Ishikawa (cell line): Measurements from ENCODE around the gene ULK4.

Source experiments
- CEBPB ChIP-seq: IDR thresholded peaks from 2 replicates; pipeline ENCODE4 v1.6.1; 2012
- CREB1 ChIP-seq: IDR thresholded peaks from 2 replicates; pipeline ENCODE4 v1.6.1; 2012; ENCODE audit warnings: low read depth
- EGR1 ChIP-seq: IDR thresholded peaks from 2 replicates; pipeline ENCODE4 v1.6.1; 2012
- EP300 ChIP-seq: IDR thresholded peaks from 2 replicates; pipeline ENCODE4 v1.6.1; 2012; ENCODE audit warnings: borderline replicate concordance
- FOXM1 ChIP-seq: IDR thresholded peaks from 2 replicates; pipeline ENCODE4 v1.6.1; 2012; ENCODE audit warnings: low read depth, borderline replicate concordance
- NFIC ChIP-seq: IDR thresholded peaks from 2 replicates; pipeline ENCODE4 v1.6.1; 2012
- RAD21 ChIP-seq: IDR thresholded peaks from 2 replicates; pipeline ENCODE4 v1.6.1; 2012; ENCODE audit warnings: low read depth
- TAF1 ChIP-seq: IDR thresholded peaks from 2 replicates; pipeline ENCODE4 v1.6.1; 2012; ENCODE audit warnings: low read depth, mild to moderate bottlenecking
- TCF12 ChIP-seq: IDR thresholded peaks from 2 replicates; pipeline ENCODE4 v1.6.1; 2012; ENCODE audit warnings: low read depth
- TEAD4 ChIP-seq: IDR thresholded peaks from 2 replicates; pipeline ENCODE4 v1.6.1; 2012
- YY1 ChIP-seq: IDR thresholded peaks from 2 replicates; pipeline ENCODE4 v1.6.1; 2012; ENCODE audit warnings: low read depth
- ZBTB7A ChIP-seq: IDR thresholded peaks from 2 replicates; pipeline ENCODE4 v1.6.1; 2012; ENCODE audit warnings: low read depth
- TF ChIP-seq, protein P1 (sequence below): IDR thresholded peaks from 2 replicates; pipeline ENCODE4 v1.6.1; 2012
- TF ChIP-seq, protein P2 (sequence below): IDR thresholded peaks from 2 replicates; pipeline ENCODE4 v1.6.1; 2012; ENCODE audit warnings: low read depth, mild to moderate bottlenecking
- TF ChIP-seq, protein P3 (sequence below): IDR thresholded peaks from 2 replicates; pipeline ENCODE4 v1.6.1; 2012

Gene ULK4

DNA sequence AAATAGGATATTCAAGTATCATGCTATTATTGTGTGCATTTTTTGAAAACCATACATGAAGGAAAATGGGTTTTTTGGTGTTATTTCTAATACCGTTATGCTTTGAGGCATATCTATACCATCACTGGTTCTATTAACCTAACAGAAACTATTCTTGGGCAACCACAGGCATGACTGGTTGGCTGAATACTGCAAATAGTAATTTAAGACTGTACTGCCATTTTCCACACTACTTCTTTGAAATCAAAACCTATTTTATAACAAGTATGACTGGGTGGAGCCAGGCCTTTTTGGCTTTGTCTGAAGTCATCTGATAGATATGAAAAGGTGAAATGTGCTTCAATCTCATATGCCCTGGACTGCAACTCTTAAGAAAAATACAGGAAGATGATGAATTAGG, 115.1 kb downstream of the ULK4 start:
- TF ChIP-seq ZBTB7A: no peak
- TF ChIP-seq TCF12: no peak
- TF ChIP-seq, protein P1, sequence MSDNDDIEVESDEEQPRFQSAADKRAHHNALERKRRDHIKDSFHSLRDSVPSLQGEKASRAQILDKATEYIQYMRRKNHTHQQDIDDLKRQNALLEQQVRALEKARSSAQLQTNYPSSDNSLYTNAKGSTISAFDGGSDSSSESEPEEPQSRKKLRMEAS: no peak
- no peak for TF ChIP-seq TAF1
- TF ChIP-seq TEAD4: no peak
- no peak for TF ChIP-seq EP300
- TF ChIP-seq CREB1: no peak
- TF ChIP-seq EGR1: no peak
- TF ChIP-seq NFIC: no peak
- no peak for TF ChIP-seq CEBPB
- TF ChIP-seq, protein P2, sequence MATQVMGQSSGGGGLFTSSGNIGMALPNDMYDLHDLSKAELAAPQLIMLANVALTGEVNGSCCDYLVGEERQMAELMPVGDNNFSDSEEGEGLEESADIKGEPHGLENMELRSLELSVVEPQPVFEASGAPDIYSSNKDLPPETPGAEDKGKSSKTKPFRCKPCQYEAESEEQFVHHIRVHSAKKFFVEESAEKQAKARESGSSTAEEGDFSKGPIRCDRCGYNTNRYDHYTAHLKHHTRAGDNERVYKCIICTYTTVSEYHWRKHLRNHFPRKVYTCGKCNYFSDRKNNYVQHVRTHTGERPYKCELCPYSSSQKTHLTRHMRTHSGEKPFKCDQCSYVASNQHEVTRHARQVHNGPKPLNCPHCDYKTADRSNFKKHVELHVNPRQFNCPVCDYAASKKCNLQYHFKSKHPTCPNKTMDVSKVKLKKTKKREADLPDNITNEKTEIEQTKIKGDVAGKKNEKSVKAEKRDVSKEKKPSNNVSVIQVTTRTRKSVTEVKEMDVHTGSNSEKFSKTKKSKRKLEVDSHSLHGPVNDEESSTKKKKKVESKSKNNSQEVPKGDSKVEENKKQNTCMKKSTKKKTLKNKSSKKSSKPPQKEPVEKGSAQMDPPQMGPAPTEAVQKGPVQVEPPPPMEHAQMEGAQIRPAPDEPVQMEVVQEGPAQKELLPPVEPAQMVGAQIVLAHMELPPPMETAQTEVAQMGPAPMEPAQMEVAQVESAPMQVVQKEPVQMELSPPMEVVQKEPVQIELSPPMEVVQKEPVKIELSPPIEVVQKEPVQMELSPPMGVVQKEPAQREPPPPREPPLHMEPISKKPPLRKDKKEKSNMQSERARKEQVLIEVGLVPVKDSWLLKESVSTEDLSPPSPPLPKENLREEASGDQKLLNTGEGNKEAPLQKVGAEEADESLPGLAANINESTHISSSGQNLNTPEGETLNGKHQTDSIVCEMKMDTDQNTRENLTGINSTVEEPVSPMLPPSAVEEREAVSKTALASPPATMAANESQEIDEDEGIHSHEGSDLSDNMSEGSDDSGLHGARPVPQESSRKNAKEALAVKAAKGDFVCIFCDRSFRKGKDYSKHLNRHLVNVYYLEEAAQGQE: no peak
- no peak for TF ChIP-seq YY1
- TF ChIP-seq FOXM1: no peak

DNA sequence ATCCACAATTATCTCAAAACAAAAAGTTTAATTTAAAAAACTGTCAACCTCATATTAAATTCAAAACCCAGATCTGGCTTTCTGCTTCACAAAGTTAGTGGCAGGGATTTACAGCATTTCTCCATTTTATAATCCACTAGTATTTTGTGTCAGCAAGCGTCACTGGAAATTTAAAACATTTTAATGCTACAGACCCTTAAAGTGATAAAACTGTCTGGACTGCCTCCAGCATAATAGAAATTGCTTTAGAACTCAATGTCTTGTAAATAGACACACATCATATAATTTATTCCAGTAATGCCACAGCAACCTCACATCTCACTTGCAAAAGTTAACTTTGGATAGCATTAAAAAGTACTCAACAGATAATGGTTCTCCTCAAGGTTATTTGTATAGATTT, 116.1 kb downstream of the ULK4 start:
- no peak for TF ChIP-seq TCF12
- TF ChIP-seq, protein P1: no peak
- no peak for TF ChIP-seq TEAD4
- no peak for TF ChIP-seq CEBPB
- no peak for TF ChIP-seq EGR1
- no peak for TF ChIP-seq EP300
- TF ChIP-seq, protein P3, sequence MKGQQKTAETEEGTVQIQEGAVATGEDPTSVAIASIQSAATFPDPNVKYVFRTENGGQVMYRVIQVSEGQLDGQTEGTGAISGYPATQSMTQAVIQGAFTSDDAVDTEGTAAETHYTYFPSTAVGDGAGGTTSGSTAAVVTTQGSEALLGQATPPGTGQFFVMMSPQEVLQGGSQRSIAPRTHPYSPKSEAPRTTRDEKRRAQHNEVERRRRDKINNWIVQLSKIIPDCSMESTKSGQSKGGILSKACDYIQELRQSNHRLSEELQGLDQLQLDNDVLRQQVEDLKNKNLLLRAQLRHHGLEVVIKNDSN: no peak
- TF ChIP-seq NFIC: no peak
- TF ChIP-seq CREB1: no peak
- no peak for TF ChIP-seq RAD21
- TF ChIP-seq FOXM1: no peak
- no peak for TF ChIP-seq YY1
- no peak for TF ChIP-seq TAF1
- TF ChIP-seq, protein P2: no peak

DNA sequence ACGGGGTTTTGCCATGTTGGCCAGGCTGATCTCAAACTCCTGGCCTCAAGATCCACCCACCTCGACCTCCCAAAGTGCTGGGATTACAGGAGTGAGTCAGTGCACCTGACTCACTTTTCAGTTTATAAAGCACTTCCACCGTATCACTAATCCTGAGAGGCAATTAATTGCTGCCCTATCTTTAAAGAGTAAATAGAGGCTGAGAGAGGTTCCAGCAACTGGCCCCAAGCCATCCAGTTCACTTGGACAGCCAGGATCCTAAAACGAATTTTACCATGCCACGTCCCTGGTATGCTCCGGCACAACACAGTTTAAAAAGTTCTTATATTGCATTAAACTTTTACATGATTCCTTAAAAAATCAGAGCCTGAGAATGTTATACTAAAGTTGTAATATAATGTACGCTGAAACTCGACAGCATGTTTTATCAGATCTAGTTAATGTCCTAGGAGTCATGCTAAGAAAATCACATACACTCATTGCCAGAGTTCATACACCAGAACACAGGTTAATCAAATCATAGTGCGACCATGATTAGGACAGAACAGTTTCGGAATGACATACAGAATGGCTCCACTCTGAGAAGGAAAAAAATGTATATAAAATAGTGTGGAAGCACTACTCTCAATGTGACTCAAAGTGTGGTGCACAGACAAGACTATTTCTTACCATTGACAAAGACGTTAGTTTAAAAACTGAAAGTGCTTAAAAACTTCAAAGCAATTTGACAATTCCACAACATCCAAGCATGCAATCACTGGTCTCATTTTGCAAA, 125.4 kb downstream of the ULK4 start:
- no peak for TF ChIP-seq CREB1

DNA sequence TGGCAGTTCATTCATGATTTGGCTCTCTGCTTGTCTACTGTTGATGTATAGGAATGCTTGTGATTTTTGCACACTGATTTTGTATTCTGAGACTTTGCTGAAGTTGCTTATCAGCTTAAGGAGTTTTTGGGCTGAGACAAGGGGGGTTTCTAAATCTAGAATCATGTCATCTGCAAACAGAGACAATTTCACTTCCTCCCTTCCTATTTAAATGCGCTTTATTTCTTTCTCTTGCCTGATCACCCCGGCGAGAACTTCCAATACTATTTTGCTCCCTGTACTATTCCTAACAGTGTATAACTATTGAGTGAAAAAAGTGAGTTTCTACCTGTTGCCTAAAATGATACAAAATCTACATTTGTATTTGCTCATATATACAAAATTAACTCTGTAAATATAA, 128.3 kb downstream of the ULK4 start:
- TF ChIP-seq TCF12 (no peak), FOXM1 (no peak), EGR1 (no peak), YY1 (no peak)

DNA sequence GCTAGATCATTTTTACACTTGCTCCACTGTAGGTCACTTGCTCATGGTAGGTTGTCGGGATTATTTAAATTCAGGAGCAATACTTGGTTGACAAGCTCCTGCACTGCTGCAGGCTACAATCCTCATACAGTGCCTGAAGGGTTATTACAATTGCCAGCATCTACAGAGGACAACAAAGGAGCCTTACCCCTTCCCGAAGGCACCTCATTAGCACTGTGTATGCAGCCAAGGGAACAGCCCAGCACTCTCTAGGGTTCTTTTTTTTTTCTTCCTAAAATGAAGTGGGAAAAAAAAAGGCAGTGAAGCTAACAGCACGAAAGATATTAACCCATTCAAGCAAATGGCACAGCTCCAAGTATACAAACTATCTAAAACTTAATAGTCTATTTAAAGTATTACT, 142.7 kb downstream of the ULK4 start:
- no peak for TF ChIP-seq TEAD4
- no peak for TF ChIP-seq TCF12
- TF ChIP-seq EGR1: no peak
- no peak for TF ChIP-seq NFIC
- TF ChIP-seq ZBTB7A: no peak
- TF ChIP-seq, protein P1: no peak
- no peak for TF ChIP-seq CREB1
- no peak for TF ChIP-seq RAD21
- TF ChIP-seq CEBPB: no peak

DNA sequence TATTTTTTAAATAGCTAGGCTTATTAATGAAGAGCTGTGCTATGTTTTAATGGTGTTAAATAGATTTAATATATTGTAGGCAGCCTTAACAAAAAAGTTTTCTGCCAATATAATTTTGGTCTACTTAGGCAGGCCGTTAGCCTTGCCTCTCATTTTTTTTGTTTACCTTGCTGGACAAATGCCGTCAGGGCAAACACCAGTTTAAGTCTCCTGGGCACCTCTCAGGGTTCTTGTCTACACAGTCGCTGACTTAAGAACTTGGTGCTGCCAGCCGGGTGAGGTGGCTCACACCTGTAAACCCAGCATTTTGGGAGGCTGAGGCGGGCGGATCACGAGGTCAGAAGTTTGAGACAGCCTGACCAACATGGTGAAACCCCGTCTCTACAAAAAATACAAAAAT, 153.3 kb downstream of the ULK4 start:
- TF ChIP-seq, protein P1: no peak
- TF ChIP-seq FOXM1 (no peak), RAD21 (no peak), EGR1 (no peak), ZBTB7A (no peak), CREB1 (no peak), CEBPB (no peak)
- TF ChIP-seq, protein P3: no peak
- TF ChIP-seq, protein P2: no peak
